HFFc6 (cell line): ENCODE data around the gene POLR3H. TPM values are rescaled to one million over a fixed set of nuclear protein-coding genes. Genes with fewer than 3 reads are reported as not detected.

ENCODE experiments used
- DNase-seq: peaks from one replicate; pipeline ENCODE4 v3.0.0-alpha.2; 2018
- H3K27ac Mint-ChIP-seq: 2 replicates; pipeline ENCODE4 v1.8.0; 2020; ENCODE audit warnings: mild to moderate bottlenecking, mixed read lengths
- H3K27me3 Mint-ChIP-seq: 2 replicates; pipeline ENCODE4 v1.8.0; 2021; ENCODE audit warnings: mild to moderate bottlenecking, moderate library complexity, mixed read lengths; ENCODE audit not compliant: insufficient read depth
- H3K36me3 Mint-ChIP-seq: 2 replicates; pipeline ENCODE4 v1.8.0; 2021; ENCODE audit warnings: low read depth, mixed read lengths
- H3K4me1 Mint-ChIP-seq: 2 replicates; pipeline ENCODE4 v1.8.0; 2020; ENCODE audit warnings: low read depth, mixed read lengths
- H3K4me3 Mint-ChIP-seq: 2 replicates; pipeline ENCODE4 v1.8.0; 2020; ENCODE audit warnings: mild to moderate bottlenecking, moderate library complexity, mixed read lengths
- H3K9me3 Mint-ChIP-seq: 2 replicates; pipeline ENCODE4 v1.8.0; 2020; ENCODE audit warnings: mild to moderate bottlenecking, mixed read lengths
- CTCF ChIP-seq: fragments of 200-600 bp; sonication (generic); IDR thresholded peaks from 2 replicates; pipeline ENCODE4 v1.5.0; 2021; ENCODE audit warnings: antibody characterized with exemption, mild to moderate bottlenecking
- total RNA-seq, 6 experiments: library from RNA; stranded (reverse); fragmentation: NEBNext Ultra II Directional; extraction: Animal tissue kit (Norgen Biotek cat#: 25700); gene quantifications; 2 replicates in 1 of 6; 3 replicates in 5 of 6; pipeline ENCODE4 v1.2.3, GENCODE V29; 2021

POLR3H gene
- total RNA-seq, 6 experiments from 2014 or later: 50.9 to 72.1 (median 56.0) TPM

GRCh38 chr22:41513391-41513790 lies 30.9 kb downstream of the POLR3H start:
- no peak overlapping the region for H3K4me3 Mint-ChIP-seq
- DNase-seq: no peak
- H3K27ac Mint-ChIP-seq: peak overlapping the region; percentile 76

GRCh38 chr22:41512421-41513194 lies 31.7 kb downstream of the POLR3H start:
- H3K36me3 Mint-ChIP-seq: peaks cover 17% of the 10 kb centered on the region
- peak overlapping the region; percentile 76 for H3K27ac Mint-ChIP-seq
- peak; percentile 65 for DNase-seq
- peaks cover 23% of the 10 kb centered on the region for H3K4me1 Mint-ChIP-seq
- peaks cover 1% of the 10 kb centered on the region for H3K27me3 Mint-ChIP-seq
- no peaks in the 10 kb centered on the region for H3K9me3 Mint-ChIP-seq
- TF ChIP-seq CTCF: no peak
- H3K4me3 Mint-ChIP-seq: no peak overlapping the region

More at GRCh38 chr22:41513391-41513790, 30.9 kb downstream of the POLR3H start:
- H3K36me3 Mint-ChIP-seq: peaks cover 17% of the 10 kb centered on the region
- peaks cover 23% of the 10 kb centered on the region for H3K4me1 Mint-ChIP-seq
- no peaks in the 10 kb centered on the region for H3K9me3 Mint-ChIP-seq
- TF ChIP-seq CTCF: no peak
- peaks cover 1% of the 10 kb centered on the region for H3K27me3 Mint-ChIP-seq

- H3K27ac Mint-ChIP-seq: peak overlapping the region; percentile 76
- H3K4me3 Mint-ChIP-seq: no peak overlapping the region
- H3K4me1 Mint-ChIP-seq: peaks cover 23% of the 10 kb centered on the region
- no peaks in the 10 kb centered on the region for H3K9me3 Mint-ChIP-seq
- H3K36me3 Mint-ChIP-seq: peaks cover 17% of the 10 kb centered on the region
- DNase-seq: no peak
- TF ChIP-seq CTCF: no peak
- H3K27me3 Mint-ChIP-seq: peaks cover 1% of the 10 kb centered on the region
Observed at GRCh38 chr22:41511521-41511968, 32.7 kb downstream of the POLR3H start.

- Mint-ChIP-seq H3K27ac (no peak overlapping the region), H3K9me3 (no peaks in the 10 kb centered on the region), H3K4me1 (peaks cover 23% of the 10 kb centered on the region), H3K36me3 (peaks cover 17% of the 10 kb centered on the region), H3K4me3 (no peak overlapping the region), H3K27me3 (no peaks in the 10 kb centered on the region; the same call in 1 of the 2 replicates)
- no peak for DNase-seq
- peak; percentile 34 for TF ChIP-seq CTCF
Observed at GRCh38 chr22:41508770-41509170, 35.5 kb downstream of the POLR3H start.

- H3K4me1 Mint-ChIP-seq: peaks cover 10% of the 10 kb centered on the region
- DNase-seq: no peak
- no peak overlapping the region for H3K4me3 Mint-ChIP-seq
- no peaks in the 10 kb centered on the region for H3K9me3 Mint-ChIP-seq
- TF ChIP-seq CTCF: no peak
- peaks cover 7% of the 10 kb centered on the region for H3K36me3 Mint-ChIP-seq
- no peaks in the 10 kb centered on the region; the same call in 1 of the 2 replicates for H3K27me3 Mint-ChIP-seq
- no peak overlapping the region for H3K27ac Mint-ChIP-seq
Observed at GRCh38 chr22:41507330-41508063, 36.8 kb downstream of the POLR3H start.
